ENCODE data around the gene NDUFS6. TPM values are rescaled to one million over a fixed set of nuclear protein-coding genes. Genes with fewer than 3 reads are reported as not detected.
A peak's percentile ranks its signal among the peaks of the same experiment; 100 is the strongest.
"Not testable (repeated sequence)": the region's sequence is repeated elsewhere in the genome, so short reads cannot be mapped to it uniquely, and the experiment has no call there.

NDUFS6 gene
- total and polyA plus RNA-seq, 2 of the 8 experiments (the other 6 are each of a cell fraction or from before 2014, with no cell fraction given) = 72.7 to 191 TPM

GRCh38 chr5:1789438-1789833, 11.8 kb upstream of the NDUFS6 start:
- H2BK20ac ChIP-seq (ENCODE audit: low read length); H3K23me2 ChIP-seq (ENCODE audit: low read depth, low read length); H3K4me2 ChIP-seq (ENCODE audit: insufficient read depth in 1 of 2, low read depth in 2 of 2, low read length in 2 of 2); H3K27ac ChIP-seq (ENCODE audit: low read depth, low read length); H4K8ac ChIP-seq (ENCODE audit: extremely low read depth, insufficient read depth, low read length); H3K9me3 ChIP-seq (ENCODE audit: insufficient read depth in 2 of 2, low read depth in 1 of 2, low read length in 1 of 2); H3K4ac ChIP-seq (replicated peaks; ENCODE audit: insufficient read length, low read depth, low read length); H3K23ac ChIP-seq (ENCODE audit: insufficient read length); H3K36me3 ChIP-seq (ENCODE audit: control insufficient read depth in 2 of 4, insufficient read depth in 4 of 4, low read length in 3 of 4); H4K91ac ChIP-seq (replicated peaks; ENCODE audit: insufficient read length, low read length); H3K4me3 ChIP-seq (ENCODE audit: extremely low read depth in 1 of 4, insufficient read depth in 2 of 4, low read depth in 3 of 4, low read length in 4 of 4); H2AK5ac ChIP-seq (ENCODE audit: low read depth, low read length); H3K79me2 ChIP-seq (ENCODE audit: control insufficient read depth in 1 of 2, insufficient read depth in 2 of 2, low read length in 2 of 2); H2BK120ac ChIP-seq (replicated peaks; ENCODE audit: low read depth, low read length); FAIRE-seq; H3K14ac ChIP-seq (ENCODE audit: insufficient read length); H2AFZ ChIP-seq (ENCODE audit: low read length); H3K18ac ChIP-seq (ENCODE audit: extremely low read depth, low read length); H3K9ac ChIP-seq (replicated peaks in 1 of 4; ENCODE audit: extremely low read depth in 1 of 4, low read depth in 3 of 4, low read length in 3 of 4); H2BK5ac ChIP-seq (ENCODE audit: low read depth, low read length); H3K27me3 ChIP-seq (replicated peaks in 1 of 4; ENCODE audit: control insufficient read depth in 3 of 4, extremely low read depth in 1 of 4, insufficient read depth in 3 of 4, low read length in 3 of 4); H3K56ac ChIP-seq (replicated peaks; ENCODE audit: insufficient read length, low read depth, low read length); DNase-seq (ENCODE audit: low read depth in 1 of 2, low spot score in 2 of 2); H2BK15ac ChIP-seq (ENCODE audit: low read length); H4K20me1 ChIP-seq (replicated peaks in 1 of 2; ENCODE audit: control insufficient read depth in 1 of 2, insufficient read depth in 2 of 2, low read length in 2 of 2); H4K5ac ChIP-seq (ENCODE audit: insufficient read length, low read depth, low read length); H2BK12ac ChIP-seq (ENCODE audit: low read depth, low read length); H3K79me1 ChIP-seq (ENCODE audit: low read depth, low read length): not testable (repeated sequence)
- H3K4me1 ChIP-seq (replicated peaks in 1 of 4; ENCODE audit: control insufficient read depth in 3 of 4, insufficient read depth in 4 of 4, low read length in 3 of 4) = peaks cover 0 to 15% (median 12%) of the 10 kb centered on the region in 4 experiments; a peak in 5 of 7 replicates
- TF ChIP-seq SP1 (IDR thresholded peaks at IDR 0.05; ENCODE audit: low read depth, low read length) = peak; percentile 41; the same call in 1 of the 2 replicates
- ChIA-PET CTCF (ENCODE audit: partially characterized antibody) (interaction anchor here (4.3 kb wide), 1 partner anchor 25 kb away, joined by 17 read pairs; no protein-coding TSS in a partner anchor), POLR2A (ENCODE audit: partially characterized antibody) (interaction anchor here (1.0 to 2.4 kb wide), 3 partner anchors 10 to 12 kb away, joined by 3 to 7 read pairs (median 5); partner anchors contain the start of gene NDUFS6)
- WGBS, 2 experiments (ENCODE audit: extremely low coverage in 1 of 2, insufficient coverage in 1 of 2, insufficient read length in 1 of 2, insufficient replicate concordance in 2 of 2, low coverage in 1 of 2, low lambda C conversion rate in 2 of 2, missing lambda C conversion rate in 1 of 2) = 79% methylated on average over 3 of the region's 3 CpGs; no CpG with 5 or more reads in 1 of the 2 experiments
